SK-N-MC (cell line): ENCODE measurements around the gene ASTL.

Source experiments
- EZH2 ChIP-seq: fragments of 200-600 bp; sonication (generic); IDR thresholded peaks from one replicate; pipeline ENCODE4 v1.6.1; 2017; ENCODE audit warnings: antibody characterized with exemption
- FOXP2 ChIP-seq: optimal IDR thresholded peaks from 2 replicates; pipeline ENCODE3; 2011; ENCODE audit warnings: mild to moderate bottlenecking, moderate library complexity; ENCODE audit not compliant: insufficient read depth; ENCODE audit errors: extremely low read length, control extremely low read depth
- POLR2AphosphoS5 ChIP-seq: IDR thresholded peaks from 2 replicates; pipeline ENCODE4 v1.6.1; 2012; ENCODE audit warnings: mild to moderate bottlenecking, low read depth, low read length, borderline replicate concordance

- no peak for TF ChIP-seq EZH2
- TF ChIP-seq POLR2AphosphoS5 = no peak
- TF ChIP-seq FOXP2 = no peak
Measured at GRCh38 chr2:96116879-96117533, 21.3 kb downstream of the ASTL start.
